Measurements from ENCODE around the gene BTN2A1.

Gene BTN2A1

GRCh38 chr6:26489996-26490964 lies 32.5 kb downstream of the BTN2A1 start:
- TF ChIP-seq POLR2AphosphoS5 (IDR thresholded peaks at IDR 0.05; ENCODE audit: low read depth, low read length) = no peak
- TF ChIP-seq FOXP2 (optimal IDR thresholded peaks at IDR 0.05; ENCODE audit: borderline replicate concordance, extremely low read depth, extremely low read length, insufficient read depth) = no peak
- no peak for TF ChIP-seq REST (IDR thresholded peaks at IDR 0.05; ENCODE audit: insufficient read depth in 1 of 2, low read depth in 2 of 2, low read length in 2 of 2)
- no peak for TF ChIP-seq TAF1 (IDR thresholded peaks at IDR 0.05; ENCODE audit: borderline replicate concordance, insufficient read depth, low read length)
- TF ChIP-seq SIN3A (IDR thresholded peaks at IDR 0.05; ENCODE audit: borderline replicate concordance, insufficient read depth, low read length) = no peak

GRCh38 chr6:26491604-26492003 lies 33.8 kb downstream of the BTN2A1 start:
- TF ChIP-seq POLR2AphosphoS5 (IDR thresholded peaks at IDR 0.05; ENCODE audit: low read depth, low read length) (no peak), TAF1 (IDR thresholded peaks at IDR 0.05; ENCODE audit: borderline replicate concordance, insufficient read depth, low read length) (no peak), SIN3A (IDR thresholded peaks at IDR 0.05; ENCODE audit: borderline replicate concordance, insufficient read depth, low read length) (no peak), REST (IDR thresholded peaks at IDR 0.05; ENCODE audit: insufficient read depth in 1 of 2, low read depth in 2 of 2, low read length in 2 of 2) (no peak), FOXP2 (optimal IDR thresholded peaks at IDR 0.05; ENCODE audit: borderline replicate concordance, extremely low read depth, extremely low read length, insufficient read depth) (no peak)

- TF ChIP-seq SIN3A (IDR thresholded peaks at IDR 0.05; ENCODE audit: borderline replicate concordance, insufficient read depth, low read length) = no peak
- no peak for TF ChIP-seq TAF1 (IDR thresholded peaks at IDR 0.05; ENCODE audit: borderline replicate concordance, insufficient read depth, low read length)
- no peak for TF ChIP-seq POLR2AphosphoS5 (IDR thresholded peaks at IDR 0.05; ENCODE audit: low read depth, low read length)
- no peak for TF ChIP-seq REST (IDR thresholded peaks at IDR 0.05; ENCODE audit: insufficient read depth in 1 of 2, low read depth in 2 of 2, low read length in 2 of 2)
- no peak for TF ChIP-seq FOXP2 (optimal IDR thresholded peaks at IDR 0.05; ENCODE audit: borderline replicate concordance, extremely low read depth, extremely low read length, insufficient read depth)
Observed at GRCh38 chr6:26493258-26493657, 35.5 kb downstream of the BTN2A1 start.

GRCh38 chr6:26494117-26494516 lies 36.4 kb downstream of the BTN2A1 start:
- no peak for TF ChIP-seq POLR2AphosphoS5 (IDR thresholded peaks at IDR 0.05; ENCODE audit: low read depth, low read length)
- no peak for TF ChIP-seq FOXP2 (optimal IDR thresholded peaks at IDR 0.05; ENCODE audit: borderline replicate concordance, extremely low read depth, extremely low read length, insufficient read depth)
- no peak for TF ChIP-seq TAF1 (IDR thresholded peaks at IDR 0.05; ENCODE audit: borderline replicate concordance, insufficient read depth, low read length)
- TF ChIP-seq SIN3A (IDR thresholded peaks at IDR 0.05; ENCODE audit: borderline replicate concordance, insufficient read depth, low read length) = no peak
- TF ChIP-seq REST (IDR thresholded peaks at IDR 0.05; ENCODE audit: insufficient read depth in 1 of 2, low read depth in 2 of 2, low read length in 2 of 2) = no peak
